Right atrium auricular region (tissue), 2 donors: ENCODE measurements around the gene PFDN6. TPM values are rescaled to one million over a fixed set of nuclear protein-coding genes. Genes with fewer than 3 reads are reported as not detected.

Source experiments
- DNase-seq: peaks from one replicate; pipeline ENCODE4 v3.0.0-alpha.2; 2019; ENCODE audit warnings: low spot score
- H3K27ac ChIP-seq, 2 donors: fragments of 200-600 bp; sonication (generic); 1 replicate in 1 of 2; 2 replicates in 1 of 2; pipeline ENCODE4 v1.5.1; 2016 to 2019
- H3K27me3 ChIP-seq, 2 donors: fragments of 200-600 bp; sonication (generic); one replicate each; pipeline versions ENCODE4 v1.5.1 to v1.6.0; 2017 to 2019
- H3K36me3 ChIP-seq: fragments of 200-600 bp; sonication (generic); one replicate; pipeline ENCODE4 v1.5.1; 2016
- H3K4me1 ChIP-seq, 2 donors: fragments of 200-600 bp; sonication (generic); one replicate each; pipeline versions ENCODE4 v1.5.1 to v1.6.0; 2017 to 2019
- H3K4me3 ChIP-seq, 2 donors: fragments of 200-600 bp; sonication (generic); 1 replicate in 1 of 2; 2 replicates in 1 of 2; pipeline ENCODE4 v1.5.1; 2017 to 2019; ENCODE audit warnings: mild to moderate bottlenecking in 1 of 2, moderate library complexity in 1 of 2
- H3K9me3 ChIP-seq, 2 donors: fragments of 200-600 bp; sonication (generic); one replicate each; pipeline ENCODE4 v1.5.1; 2019
- CTCF ChIP-seq, 2 donors: fragments of 200-600 bp; sonication (generic); IDR thresholded peaks; one replicate each; pipeline ENCODE4 v1.5.1; 2019; ENCODE audit warnings: antibody characterized with exemption in 2 of 2
- total RNA-seq, 2 donors: library from RNA; depleted of rRNA; stranded (reverse); fragments of >200 nt; gene quantifications; one replicate each; pipeline ENCODE4 v1.1.0, GENCODE V29; 2016

PFDN6 gene
- total RNA-seq, 2 donors from 2014 or later: 23.4 to 29.5 TPM

GRCh38 chr6:33296797-33297405, 7.5 kb downstream of the PFDN6 start:
- H3K27ac ChIP-seq: peak overlapping the region; percentile 94 to 98
- H3K27me3 ChIP-seq: no peaks in the 10 kb centered on the region
- TF ChIP-seq CTCF (IDR thresholded peaks at IDR 0.05): no peak
- no peaks in the 10 kb centered on the region for H3K9me3 ChIP-seq
- DNase-seq: no peak
- H3K4me3 ChIP-seq: peak overlapping the region; percentile 69 to 78
- peaks cover 21% of the 10 kb centered on the region for H3K36me3 ChIP-seq
- H3K4me1 ChIP-seq: peaks cover 0 to 30% of the 10 kb centered on the region in 2 donors

- H3K27me3 ChIP-seq: no peaks in the 10 kb centered on the region
- no peak for DNase-seq
- H3K27ac ChIP-seq: peak overlapping the region; percentile 94 to 98
- peak overlapping the region; percentile 69 to 78 for H3K4me3 ChIP-seq
- H3K4me1 ChIP-seq: peaks cover 0 to 30% of the 10 kb centered on the region in 2 donors
- no peak for TF ChIP-seq CTCF (IDR thresholded peaks at IDR 0.05)
- no peaks in the 10 kb centered on the region for H3K9me3 ChIP-seq
- H3K36me3 ChIP-seq: peaks cover 15% of the 10 kb centered on the region
These were observed 8.1 kb downstream of the PFDN6 start for GRCh38 chr6:33297406-33297955.

GRCh38 chr6:33297956-33298772, 8.8 kb downstream of the PFDN6 start:
- no peaks in the 10 kb centered on the region for H3K27me3 ChIP-seq
- H3K27ac ChIP-seq: peak overlapping the region; percentile 94 to 98
- peak; percentile 81 for DNase-seq
- H3K4me3 ChIP-seq: peak overlapping the region; percentile 69 to 78
- H3K4me1 ChIP-seq: peaks cover 0 to 30% of the 10 kb centered on the region in 2 donors
- peaks cover 14% of the 10 kb centered on the region for H3K36me3 ChIP-seq
- H3K9me3 ChIP-seq: no peaks in the 10 kb centered on the region
- TF ChIP-seq CTCF (IDR thresholded peaks at IDR 0.05): no peak

- Histone ChIP-seq H3K9me3 (no peaks in the 10 kb centered on the region), H3K27me3 (no peaks in the 10 kb centered on the region), H3K27ac (peak within 1 kb of the TSS; percentile 94 to 98), H3K4me3 (peak within 1 kb of the TSS; percentile 69 to 78), H3K4me1 (peaks cover 0 to 30% of the 10 kb centered on the region in 2 donors), H3K36me3 (peaks cover 17% of the 10 kb centered on the region)
- DNase-seq: peak; percentile 79
- no peak for TF ChIP-seq CTCF (IDR thresholded peaks at IDR 0.05)
These were observed 9.4 kb downstream of the PFDN6 start, which contains the start of gene RGL2 for GRCh38 chr6:33298773-33299236. Gene RGL2 (minus strand): TSS chr6:33298942. CDS start chr6:33298610, 332 bp downstream.

- Histone ChIP-seq H3K9me3 (no peaks in the 10 kb centered on the region), H3K27me3 (no peaks in the 10 kb centered on the region), H3K4me3 (peak overlapping the region; percentile 69 to 78), H3K27ac (peak overlapping the region; percentile 94 to 98), H3K36me3 (peaks cover 23% of the 10 kb centered on the region), H3K4me1 (peaks cover 0 to 30% of the 10 kb centered on the region in 2 donors)
- peak; percentile 92 for DNase-seq
- TF ChIP-seq CTCF (IDR thresholded peaks at IDR 0.05): peak; percentile 68 to 83
These were observed 10.0 kb downstream of the PFDN6 start for GRCh38 chr6:33299237-33299944.
